GM12874 (cell line): ENCODE results near the gene MRPL37.

ENCODE experiments used
- TF ChIP-seq, protein P1 (sequence below): IDR thresholded peaks from 2 replicates; pipeline ENCODE4 v1.5.1; 2011; ENCODE audit warnings: low read depth, mild to moderate bottlenecking, control low read depth, low read length, moderate library complexity; ENCODE audit not compliant: insufficient read depth

MRPL37 gene

GRCh38 chr1:54158071-54158470 is 41.9 kb upstream of the MRPL37 start:
- TF ChIP-seq, protein P1, sequence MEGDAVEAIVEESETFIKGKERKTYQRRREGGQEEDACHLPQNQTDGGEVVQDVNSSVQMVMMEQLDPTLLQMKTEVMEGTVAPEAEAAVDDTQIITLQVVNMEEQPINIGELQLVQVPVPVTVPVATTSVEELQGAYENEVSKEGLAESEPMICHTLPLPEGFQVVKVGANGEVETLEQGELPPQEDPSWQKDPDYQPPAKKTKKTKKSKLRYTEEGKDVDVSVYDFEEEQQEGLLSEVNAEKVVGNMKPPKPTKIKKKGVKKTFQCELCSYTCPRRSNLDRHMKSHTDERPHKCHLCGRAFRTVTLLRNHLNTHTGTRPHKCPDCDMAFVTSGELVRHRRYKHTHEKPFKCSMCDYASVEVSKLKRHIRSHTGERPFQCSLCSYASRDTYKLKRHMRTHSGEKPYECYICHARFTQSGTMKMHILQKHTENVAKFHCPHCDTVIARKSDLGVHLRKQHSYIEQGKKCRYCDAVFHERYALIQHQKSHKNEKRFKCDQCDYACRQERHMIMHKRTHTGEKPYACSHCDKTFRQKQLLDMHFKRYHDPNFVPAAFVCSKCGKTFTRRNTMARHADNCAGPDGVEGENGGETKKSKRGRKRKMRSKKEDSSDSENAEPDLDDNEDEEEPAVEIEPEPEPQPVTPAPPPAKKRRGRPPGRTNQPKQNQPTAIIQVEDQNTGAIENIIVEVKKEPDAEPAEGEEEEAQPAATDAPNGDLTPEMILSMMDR, result no peak

- TF ChIP-seq, protein P1, result no peak
These were observed 40.1 kb upstream of the MRPL37 start for GRCh38 chr1:54159733-54160316.

DNA sequence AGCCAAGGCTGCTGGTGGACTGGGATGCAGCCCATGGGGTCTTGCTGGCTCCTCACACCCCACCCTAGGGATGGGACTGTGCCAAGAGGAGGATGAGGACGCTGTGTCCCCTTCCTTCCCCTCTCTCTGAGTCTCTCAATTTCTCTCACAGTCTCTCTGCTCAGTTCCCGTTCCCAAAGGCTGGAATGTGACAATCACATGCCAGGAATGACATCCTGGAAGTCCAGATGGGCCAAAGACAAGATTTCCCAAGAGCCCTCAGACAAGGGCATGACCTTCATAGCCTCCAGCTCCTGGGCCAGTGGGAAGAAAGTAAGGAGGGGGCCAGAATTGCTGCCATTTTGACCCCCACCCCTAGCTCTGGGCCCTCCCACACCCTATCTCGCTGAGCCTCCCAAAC is 39.6 kb upstream of the MRPL37 start:
- TF ChIP-seq, protein P1, result no peak

DNA sequence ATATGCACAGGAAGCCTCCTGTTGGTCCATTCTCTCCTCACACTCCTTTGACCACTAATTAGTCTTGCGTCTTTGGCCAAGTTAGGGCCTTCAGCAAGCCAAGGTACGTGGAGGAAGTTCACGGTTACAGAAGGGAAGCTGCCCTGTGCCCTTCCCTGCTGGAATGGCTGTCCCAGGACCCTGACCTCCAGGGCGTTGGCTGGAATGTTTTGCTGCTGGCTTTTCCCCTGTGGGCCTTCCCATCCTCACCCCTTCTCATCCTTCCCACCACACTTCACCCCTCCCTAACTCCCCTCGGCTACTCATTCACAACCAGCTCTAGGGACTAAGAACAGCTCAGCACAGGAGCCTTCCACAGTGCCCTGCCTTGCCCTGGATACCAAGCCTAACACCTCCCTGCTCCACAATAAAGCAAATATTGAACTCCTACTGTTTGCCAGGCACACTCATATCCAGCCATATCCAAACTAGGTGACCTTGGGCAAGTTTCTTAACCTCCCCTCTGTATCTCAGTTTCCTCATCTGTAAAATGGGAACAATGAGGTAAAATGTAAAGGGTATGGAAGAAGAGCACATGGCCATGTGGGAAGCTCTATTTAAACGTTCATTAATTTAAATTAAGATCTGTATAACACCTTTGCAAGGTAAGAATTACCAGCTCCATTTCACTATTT is 38.3 kb upstream of the MRPL37 start:
- TF ChIP-seq, protein P1, result no peak

- TF ChIP-seq, protein P1, result no peak
These were observed 36.9 kb upstream of the MRPL37 start for GRCh38 chr1:54163051-54163450.

DNA sequence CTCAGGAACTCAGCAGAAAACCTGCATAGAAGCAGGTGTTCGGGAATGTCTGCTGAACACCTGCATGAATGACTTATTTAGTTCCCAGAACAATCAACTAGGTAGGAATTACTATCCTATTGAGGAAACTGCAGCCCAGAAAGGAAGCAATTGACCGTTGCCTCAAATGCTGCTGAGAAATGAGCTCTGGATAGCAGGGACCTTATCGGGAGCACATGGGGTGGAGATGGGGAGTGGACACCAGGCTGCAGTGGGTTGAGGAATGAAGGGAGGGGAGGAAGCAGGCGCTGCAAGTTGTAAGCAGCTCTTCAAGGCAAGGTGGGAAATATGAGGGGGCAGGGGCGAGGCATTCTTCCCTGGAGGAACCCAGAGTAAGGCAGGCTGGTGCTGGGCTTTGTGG is 36.4 kb upstream of the MRPL37 start:
- TF ChIP-seq, protein P1, result no peak

GRCh38 chr1:54165146-54165545 is 34.8 kb upstream of the MRPL37 start:
- TF ChIP-seq, protein P1, result no peak
